ENCODE data around the gene UGGT2.
"Not testable (repeated sequence)": the region's sequence is repeated elsewhere in the genome, so short reads cannot be mapped to it uniquely, and the experiment has no call there.

The UGGT2 gene

GRCh38 chr13:96052656-96053002 lies 572 bp downstream of the UGGT2 start:
- peak overlapping the region; percentile 99 for H3K4me3 ChIP-seq (ENCODE audit: low read depth, low read length)
- TF ChIP-seq CTCF (IDR thresholded peaks at IDR 0.05; ENCODE audit: insufficient read depth, low read length, missing control alignments): no peak
- ChIA-PET POLR2A (interaction anchor here (1.0 to 1.4 kb wide), 2 partner anchors 19 to 25 kb away, joined by 3 to 5 read pairs; no protein-coding TSS in a partner anchor), CTCF (interaction anchor here (1.3 to 1.7 kb wide), 3 partner anchors 25 to 765 kb away, joined by 3 to 9 read pairs (median 4); no protein-coding TSS in a partner anchor)
- peak; percentile 9 for DNase-seq (ENCODE audit: low read depth, low spot score)

GRCh38 chr13:96051946-96052345 lies 1.3 kb downstream of the UGGT2 start:
- CTCF ChIA-PET: interaction anchor here (1.6 to 1.7 kb wide), 2 partner anchors 33 to 766 kb away, joined by 3 to 9 read pairs; no protein-coding TSS in a partner anchor
- DNase-seq (ENCODE audit: low read depth, low spot score); POLR2A ChIA-PET: not testable (repeated sequence)
- peak overlapping the region; percentile 99; the same call in 1 of the 2 replicates for H3K4me3 ChIP-seq (ENCODE audit: low read depth, low read length)

GRCh38 chr13:96051491-96051890 lies 1.7 kb downstream of the UGGT2 start:
- DNase-seq (ENCODE audit: low read depth, low spot score); H3K4me3 ChIP-seq (ENCODE audit: low read depth, low read length); CTCF ChIA-PET; POLR2A ChIA-PET: not testable (repeated sequence)

GRCh38 chr13:96050955-96051354 lies 2.2 kb downstream of the UGGT2 start:
- H3K4me3 ChIP-seq (ENCODE audit: low read depth, low read length); POLR2A ChIA-PET: not testable (repeated sequence)

GRCh38 chr13:96046449-96047126 lies 6.6 kb downstream of the UGGT2 start:
- DNase-seq (ENCODE audit: low read depth, low spot score); POLR2A ChIA-PET; CTCF ChIA-PET; H3K4me3 ChIP-seq (ENCODE audit: low read depth, low read length): not testable (repeated sequence)

More at GRCh38 chr13:96050955-96051354, 2.2 kb downstream of the UGGT2 start:
- DNase-seq (ENCODE audit: low read depth, low spot score); CTCF ChIA-PET: not testable (repeated sequence)

GRCh38 chr13:96044238-96044637 lies 9.0 kb downstream of the UGGT2 start:
- TF ChIP-seq CTCF (IDR thresholded peaks at IDR 0.05; ENCODE audit: insufficient read depth, low read length, missing control alignments): no peak
- CTCF ChIA-PET: interaction anchor here (1.4 kb wide), 1 partner anchor 24 kb away, joined by 3 read pairs; no protein-coding TSS in a partner anchor
- POLR2A ChIA-PET: no interaction called here

GRCh38 chr13:96041326-96042110 lies 11.7 kb downstream of the UGGT2 start:
- no peak for DNase-seq (ENCODE audit: low read depth, low spot score)
- TF ChIP-seq CTCF (IDR thresholded peaks at IDR 0.05; ENCODE audit: insufficient read depth, low read length, missing control alignments): no peak
- no peak overlapping the region for H3K4me3 ChIP-seq (ENCODE audit: low read depth, low read length)
- ChIA-PET CTCF (no interaction called here), POLR2A (no interaction called here)

More at GRCh38 chr13:96044238-96044637, 9.0 kb downstream of the UGGT2 start:
- DNase-seq (ENCODE audit: low read depth, low spot score): no peak
- no peak overlapping the region for H3K4me3 ChIP-seq (ENCODE audit: low read depth, low read length)

GRCh38 chr13:96036515-96036914 lies 16.7 kb downstream of the UGGT2 start:
- CTCF ChIA-PET: interaction anchor here (1.1 to 1.3 kb wide), 2 partner anchors 15 to 17 kb away, joined by 3 read pairs; partner anchors contain the start of gene UGGT2
- no peak overlapping the region for H3K4me3 ChIP-seq (ENCODE audit: low read depth, low read length)
- POLR2A ChIA-PET: no interaction called here
- TF ChIP-seq CTCF (IDR thresholded peaks at IDR 0.05; ENCODE audit: insufficient read depth, low read length, missing control alignments): no peak
- no peak for DNase-seq (ENCODE audit: low read depth, low spot score)

Data from AG04449 (cell line).